GM18519 (cell line): Measurements from ENCODE around the gene ITPRIPL1.
A peak's percentile ranks its signal among the peaks of the same experiment; 100 is the strongest.
"Not testable (repeated sequence)": the region's sequence is repeated elsewhere in the genome, so short reads cannot be mapped to it uniquely, and the experiment has no call there.

ENCODE experiments used
- ATAC-seq: cut with Tn5 transposase; IDR thresholded peaks from one replicate; pipeline ENCODE4 v1.9.1; 2021; ENCODE audit warnings: mild to moderate bottlenecking, moderate library complexity; ENCODE audit not compliant: unreplicated experiment, low FRiP score

The ITPRIPL1 gene, protein sequence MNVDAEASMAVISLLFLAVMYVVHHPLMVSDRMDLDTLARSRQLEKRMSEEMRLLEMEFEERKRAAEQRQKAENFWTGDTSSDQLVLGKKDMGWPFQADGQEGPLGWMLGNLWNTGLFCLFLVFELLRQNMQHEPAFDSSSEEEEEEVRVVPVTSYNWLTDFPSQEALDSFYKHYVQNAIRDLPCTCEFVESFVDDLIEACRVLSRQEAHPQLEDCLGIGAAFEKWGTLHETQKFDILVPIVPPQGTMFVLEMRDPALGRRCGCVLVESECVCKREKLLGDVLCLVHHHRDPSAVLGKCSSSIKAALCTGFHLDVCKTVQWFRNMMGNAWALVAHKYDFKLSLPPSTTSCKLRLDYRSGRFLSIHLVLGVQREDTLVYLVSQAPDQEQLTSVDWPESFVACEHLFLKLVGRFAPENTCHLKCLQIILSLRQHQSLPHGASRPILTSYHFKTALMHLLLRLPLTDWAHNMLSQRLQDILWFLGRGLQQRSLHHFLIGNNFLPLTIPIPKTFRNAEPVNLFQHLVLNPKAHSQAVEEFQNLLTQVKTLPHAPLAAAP

DNA sequence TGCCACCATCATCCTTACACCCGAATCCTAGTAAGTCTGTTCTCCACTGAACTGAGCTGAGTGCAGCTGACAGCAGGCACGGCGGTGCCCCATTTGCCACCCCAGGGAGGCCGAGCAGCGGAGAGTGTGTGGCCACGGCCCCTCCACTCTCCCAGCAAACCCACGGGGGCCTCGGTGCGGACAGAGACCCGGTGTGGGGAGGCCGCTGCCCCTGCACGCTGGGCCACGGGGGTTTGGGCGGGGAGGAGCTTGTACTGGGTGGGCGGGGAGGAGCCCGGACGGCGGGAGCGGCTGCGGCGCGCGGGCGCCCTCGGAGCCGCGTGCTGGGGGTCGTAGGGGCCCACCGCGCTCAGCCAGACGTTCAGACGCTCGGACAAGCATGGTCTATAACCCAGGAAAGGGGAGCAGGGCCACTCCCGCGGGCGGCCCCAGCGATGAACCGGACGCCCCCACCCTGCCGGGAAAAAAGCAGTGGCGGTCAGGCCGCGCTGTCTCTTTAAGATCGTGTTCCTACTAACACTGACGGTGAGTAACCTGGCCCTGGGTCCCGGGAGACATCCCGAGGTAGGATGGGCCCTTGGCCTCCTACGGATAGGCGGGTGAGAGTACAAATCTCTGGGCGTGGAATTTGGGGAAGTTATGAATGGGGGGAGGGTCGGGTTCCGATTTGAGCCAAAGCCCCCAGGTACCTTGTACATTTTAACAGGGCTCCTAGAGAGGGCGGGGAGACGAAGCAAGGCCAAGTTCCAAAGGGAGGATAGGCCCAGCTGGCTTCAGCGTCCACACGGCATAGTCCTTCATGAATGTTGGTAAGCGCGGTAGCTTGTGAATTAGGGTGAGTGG is at the start of gene ITPRIPL1:
Gene ITPRIPL1 (plus strand): TSS at position 277 of the 843 bp plus-strand sequence. CDS start 523 bp downstream, at position 800.
- no peak for ATAC-seq

GRCh38 chr2:96276787-96277499 is 48.2 kb upstream of the ITPRIPL1 start:
- ATAC-seq, result no peak

DNA sequence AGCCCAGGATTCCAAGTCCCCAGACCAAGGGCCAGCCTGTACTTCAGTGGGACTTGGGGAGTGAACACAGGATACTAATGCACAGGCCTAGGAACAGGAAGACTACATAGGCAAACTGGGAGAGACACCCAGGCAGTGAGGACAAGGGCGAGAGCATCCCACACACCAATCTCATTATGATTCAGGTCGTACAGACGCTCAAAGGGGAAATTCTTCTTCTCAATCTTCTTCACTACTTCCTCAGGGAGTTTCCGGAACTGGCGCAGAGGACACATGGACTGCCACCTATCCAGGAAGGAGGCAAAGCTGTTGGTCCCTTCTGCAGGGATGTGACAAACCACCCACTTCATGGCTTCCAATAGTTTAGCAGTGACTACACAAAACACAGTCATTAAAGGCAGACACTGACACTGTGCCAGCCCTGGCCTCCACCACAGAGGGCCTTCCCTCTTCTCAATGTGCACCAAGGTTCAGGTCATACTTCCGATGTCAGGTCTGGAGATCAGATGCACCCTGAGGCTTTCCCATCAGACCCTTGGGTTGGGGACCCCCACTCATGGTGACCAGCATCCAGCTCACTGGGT is 37.8 kb upstream of the ITPRIPL1 start:
- ATAC-seq, result no peak

- ATAC-seq, result no peak
These were observed 33.4 kb upstream of the ITPRIPL1 start for GRCh38 chr2:96291751-96292150.

- not testable (repeated sequence) for ATAC-seq
These were observed 30.8 kb upstream of the ITPRIPL1 start for GRCh38 chr2:96294271-96294670.

DNA sequence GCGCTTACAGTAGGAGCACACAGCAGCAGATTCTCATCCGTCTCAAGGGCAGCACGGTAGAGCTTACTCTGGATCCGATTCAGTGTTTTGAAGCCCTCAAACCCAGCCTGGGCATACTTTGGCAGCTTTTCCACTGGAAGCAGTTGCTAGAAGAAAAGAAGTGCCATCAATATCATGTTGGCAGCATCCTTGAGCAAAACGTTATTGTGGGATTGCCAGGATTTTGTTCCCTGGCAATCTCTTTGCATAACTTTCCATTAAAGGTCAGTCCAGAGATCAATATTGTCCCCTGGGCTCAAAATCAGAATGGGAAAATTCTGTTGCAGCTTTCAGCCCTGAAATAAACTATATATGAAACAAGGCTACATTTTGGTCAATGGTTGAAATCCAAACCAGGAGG is 28.2 kb upstream of the ITPRIPL1 start:
- ATAC-seq, result no peak

- no peak for ATAC-seq
These were observed 23.3 kb upstream of the ITPRIPL1 start for GRCh38 chr2:96301865-96302264.

DNA sequence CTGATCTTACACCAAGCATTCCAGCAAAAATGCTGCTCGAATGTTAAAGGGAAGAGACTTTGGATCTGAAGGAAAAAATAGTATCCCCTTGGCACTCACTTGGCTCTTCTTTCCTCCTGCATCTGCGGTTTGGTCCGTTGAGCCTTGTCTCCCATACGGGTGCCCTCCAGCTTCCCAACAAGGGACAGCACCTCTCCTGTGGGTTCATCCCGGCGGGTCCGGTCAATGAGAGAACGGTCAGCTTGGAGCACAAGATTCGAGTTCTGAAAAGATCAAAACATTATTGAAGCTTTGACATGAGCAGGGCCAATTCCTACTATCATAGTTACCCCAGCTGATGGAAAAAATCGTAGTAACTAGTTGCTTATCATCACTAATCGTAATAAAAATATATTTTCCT is 20.5 kb upstream of the ITPRIPL1 start:
- ATAC-seq, result no peak

DNA sequence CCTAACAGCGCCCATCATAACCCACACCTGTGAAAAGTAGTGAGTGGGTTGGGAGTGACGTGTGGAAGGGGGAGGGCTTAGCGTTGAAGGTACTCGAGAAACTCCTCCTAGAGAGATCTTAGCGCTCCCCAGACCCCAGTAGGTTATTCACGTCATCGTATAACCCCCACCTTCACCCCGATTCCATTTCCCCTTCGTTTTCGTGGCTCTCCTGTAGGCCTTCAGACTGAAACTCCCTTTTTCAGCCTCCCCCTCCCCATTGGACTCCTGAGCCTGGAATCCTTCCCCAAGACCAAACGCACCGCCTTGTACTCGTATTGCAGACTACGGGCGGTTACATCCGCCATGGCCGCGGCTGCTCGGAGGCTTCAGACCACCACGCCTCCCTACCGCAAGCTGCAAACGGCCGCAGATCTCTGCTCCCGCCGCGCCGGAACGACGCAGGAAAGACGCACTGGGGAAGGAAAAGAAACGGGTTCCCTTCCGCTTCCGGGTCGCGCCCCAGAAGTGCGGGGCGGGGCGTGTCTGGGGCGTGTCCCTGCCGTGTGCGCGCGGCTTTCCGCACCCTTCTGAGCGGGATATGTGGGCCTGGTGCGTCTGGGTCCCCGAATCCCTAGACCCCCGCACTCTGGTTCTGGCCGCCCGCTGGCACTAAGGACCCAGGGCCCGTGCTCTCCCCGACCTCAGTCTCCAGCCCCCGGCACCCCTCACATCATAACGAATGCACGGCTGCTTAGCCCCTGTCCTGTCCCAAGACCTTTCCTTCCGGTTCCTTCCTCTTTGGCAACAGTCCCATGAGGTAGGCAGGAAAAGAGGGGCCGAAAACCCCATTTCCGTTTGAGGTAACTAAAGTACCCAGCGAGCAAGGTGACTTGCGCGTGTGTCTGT is 19.8 kb upstream of the ITPRIPL1 start, which contains the start of gene SNRNP200:
Gene SNRNP200 (minus strand): TSS at position 456 of the 888 bp plus-strand sequence. CDS start 109 bp downstream, at position 347.
- ATAC-seq, result peak; percentile 68

DNA sequence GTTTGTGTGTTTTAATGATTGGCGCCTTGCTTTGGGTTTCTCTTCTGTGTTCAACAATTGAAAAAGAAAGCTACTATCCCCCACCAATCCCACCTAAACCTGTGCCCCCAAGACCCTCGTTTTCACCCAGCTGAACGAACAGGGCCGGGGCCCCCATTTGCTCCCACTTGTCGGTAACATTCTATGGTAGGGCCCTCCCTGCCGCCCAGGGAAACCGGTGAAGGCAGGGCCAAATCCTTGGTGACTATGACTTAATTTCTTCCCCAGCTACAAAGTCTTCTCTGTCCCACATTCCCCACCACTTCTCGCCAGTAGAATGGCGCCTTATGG is 19.2 kb upstream of the ITPRIPL1 start:
- no peak for ATAC-seq

- no peak for ATAC-seq
These were observed 18.7 kb upstream of the ITPRIPL1 start for GRCh38 chr2:96306370-96306769.

GRCh38 chr2:96308248-96308647 is 16.9 kb upstream of the ITPRIPL1 start:
- ATAC-seq, result no peak

DNA sequence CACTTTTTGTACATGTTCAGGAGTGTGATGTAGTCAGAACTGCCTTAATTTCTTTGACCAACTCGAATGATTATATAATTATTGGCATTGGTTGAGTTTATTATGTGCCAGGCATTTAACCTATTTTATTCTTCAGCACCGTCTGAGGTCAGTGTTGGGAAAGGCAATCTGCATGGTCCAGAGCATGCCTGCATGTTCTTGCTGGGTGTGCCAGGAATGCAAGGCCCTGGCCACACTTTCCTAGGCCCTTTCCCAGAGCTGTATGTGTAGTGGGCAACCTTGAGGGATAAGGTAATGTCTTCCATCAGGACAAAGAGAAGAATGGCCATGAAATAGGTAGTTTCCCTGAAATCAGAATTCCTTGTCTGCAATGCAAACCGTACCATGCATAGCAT is 10.1 kb upstream of the ITPRIPL1 start:
- ATAC-seq, result no peak

GRCh38 chr2:96315400-96316071 is 9.6 kb upstream of the ITPRIPL1 start:
- ATAC-seq, result no peak

- ATAC-seq, result no peak
These were observed 8.1 kb upstream of the ITPRIPL1 start for GRCh38 chr2:96316999-96317398.

GRCh38 chr2:96317584-96317997 is 7.5 kb upstream of the ITPRIPL1 start:
- ATAC-seq, result no peak

DNA sequence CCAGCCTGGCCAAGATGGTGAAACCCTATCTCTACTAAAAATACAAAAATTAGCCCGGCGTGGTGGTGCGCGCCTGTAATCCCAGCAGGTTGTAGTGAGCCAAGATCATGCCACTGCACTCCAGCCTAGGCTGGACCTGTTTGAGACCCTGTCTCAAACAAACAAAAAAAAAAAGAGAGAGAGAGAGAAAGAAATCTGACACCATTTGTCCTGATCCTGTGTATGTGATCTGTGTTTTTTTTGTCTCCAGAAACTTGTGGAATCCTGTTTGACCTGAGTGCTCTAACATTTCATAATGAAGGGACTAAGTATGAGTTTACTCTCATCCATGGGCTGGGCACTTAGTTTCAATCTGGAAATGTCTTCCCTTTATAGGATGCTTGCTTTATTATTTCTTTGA is 6.4 kb upstream of the ITPRIPL1 start:
- ATAC-seq, result no peak

DNA sequence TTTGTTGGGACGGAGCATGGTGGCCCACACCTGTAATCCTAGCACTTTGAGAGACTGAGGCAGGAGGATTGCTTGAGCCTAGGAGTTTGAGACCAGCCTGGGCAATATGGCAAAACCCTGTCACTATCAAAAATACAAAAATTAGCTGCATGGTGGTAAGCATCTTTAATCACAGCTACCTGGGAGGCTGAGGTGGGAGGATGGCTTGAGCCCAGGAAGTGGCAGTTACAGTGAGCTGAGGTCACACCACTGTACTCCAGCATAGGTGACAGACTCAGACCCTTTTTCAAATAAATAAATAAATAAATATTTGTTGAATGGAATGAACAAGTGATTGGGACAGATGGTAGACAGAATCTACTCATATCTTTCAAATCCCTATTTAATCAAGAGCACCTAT is 5.7 kb upstream of the ITPRIPL1 start:
- no peak for ATAC-seq

GRCh38 chr2:96320326-96320725 is 4.8 kb upstream of the ITPRIPL1 start:
- no peak for ATAC-seq
